UCSD-AML1 (cell line): ENCODE data around the gene IFITM1.
"Not testable (repeated sequence)": the region's sequence is repeated elsewhere in the genome, so short reads cannot be mapped to it uniquely, and the experiment has no call there.

ENCODE experiments used
- DNase-seq: peaks from one replicate; lab custom pipeline; 2025; ENCODE audit not compliant: unreplicated experiment; lab: John Stamatoyannopoulos, UW

The IFITM1 gene

GRCh38 chr11:325796-326591, 12.2 kb downstream of the IFITM1 start:
- no peak for DNase-seq

DNA sequence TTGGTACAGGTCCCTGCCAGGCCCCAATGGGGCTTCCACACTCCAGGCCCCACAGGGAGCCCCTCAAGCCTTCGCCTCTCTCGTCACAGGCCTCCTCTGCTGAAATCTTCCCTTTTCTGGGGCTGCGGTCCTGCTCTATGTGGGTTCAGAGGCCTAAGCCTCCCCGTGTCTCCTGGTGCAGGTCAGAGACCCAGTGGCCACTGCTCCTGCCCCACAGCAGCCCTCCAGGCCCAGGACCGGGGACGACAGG, 12.7 kb downstream of the IFITM1 start:
- DNase-seq: no peak

DNA sequence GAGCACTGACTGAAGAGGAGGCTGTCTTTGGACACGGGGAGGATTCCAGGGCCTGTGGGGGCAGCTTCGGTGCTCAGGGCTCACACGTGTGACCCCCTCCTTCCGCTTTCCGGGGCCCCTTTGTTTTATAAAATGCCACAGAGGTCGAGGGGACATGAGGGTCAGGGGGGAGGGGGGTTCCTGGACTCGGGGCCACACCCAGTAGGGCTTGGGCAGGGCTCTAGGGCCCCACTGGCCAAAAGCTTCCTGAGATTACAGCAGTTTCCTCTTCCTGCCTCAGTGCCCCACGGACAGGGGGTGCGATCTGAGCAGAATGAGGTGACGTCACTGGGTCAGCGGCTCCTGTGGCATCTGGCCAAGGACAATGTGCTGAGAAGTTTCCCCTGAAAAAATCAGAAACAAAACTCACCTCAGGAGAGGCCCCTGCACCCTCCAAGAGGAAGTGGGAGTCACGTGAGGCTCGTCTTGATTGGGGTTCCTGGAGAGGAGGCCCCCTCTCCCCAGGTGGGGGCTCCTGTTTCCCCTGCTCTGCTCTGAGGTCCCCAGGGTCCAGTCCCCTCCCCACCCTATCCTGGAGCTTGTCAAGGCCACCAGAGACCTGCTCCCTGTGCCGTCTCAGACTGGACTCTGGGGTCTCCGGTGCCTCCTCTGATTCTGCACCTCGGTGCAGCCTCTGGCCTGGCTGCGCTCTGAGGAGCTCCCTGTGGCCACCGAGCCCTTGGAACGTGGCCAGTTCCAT, 13.2 kb downstream of the IFITM1 start:
- peak; percentile 63 for DNase-seq

GRCh38 chr11:327581-327923, 13.7 kb downstream of the IFITM1 start:
- no peak for DNase-seq

- DNase-seq: no peak
Measured at GRCh38 chr11:328012-328411, 14.2 kb downstream of the IFITM1 start.

GRCh38 chr11:328516-329100, 14.8 kb downstream of the IFITM1 start:
- DNase-seq: not testable (repeated sequence)

- DNase-seq: no peak
Measured at GRCh38 chr11:329886-330253, 16.0 kb downstream of the IFITM1 start.

DNA sequence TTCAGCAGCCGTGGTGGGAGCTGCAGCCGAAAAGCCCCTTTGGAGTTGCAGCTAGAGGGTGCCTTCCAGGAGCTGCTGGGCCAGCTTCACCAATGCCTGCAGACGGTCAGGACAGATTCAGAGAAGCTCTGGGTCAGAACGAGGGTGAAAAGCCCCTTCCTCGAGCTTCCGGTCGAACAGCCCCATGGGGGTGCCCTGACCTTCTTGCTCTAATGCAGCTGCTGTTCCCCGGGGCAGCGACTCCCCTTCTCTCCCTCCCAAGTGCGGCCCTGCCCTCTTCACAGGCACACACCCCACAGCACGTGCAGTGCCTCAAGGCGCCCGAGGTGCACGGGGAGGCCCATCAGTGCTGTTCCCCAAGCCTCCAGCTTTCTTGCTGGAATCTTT, 16.5 kb downstream of the IFITM1 start:
- no peak for DNase-seq

- DNase-seq: no peak
Measured at GRCh38 chr11:330694-331357, 17.0 kb downstream of the IFITM1 start.

GRCh38 chr11:331358-332060, 17.7 kb downstream of the IFITM1 start:
- DNase-seq: no peak

DNA sequence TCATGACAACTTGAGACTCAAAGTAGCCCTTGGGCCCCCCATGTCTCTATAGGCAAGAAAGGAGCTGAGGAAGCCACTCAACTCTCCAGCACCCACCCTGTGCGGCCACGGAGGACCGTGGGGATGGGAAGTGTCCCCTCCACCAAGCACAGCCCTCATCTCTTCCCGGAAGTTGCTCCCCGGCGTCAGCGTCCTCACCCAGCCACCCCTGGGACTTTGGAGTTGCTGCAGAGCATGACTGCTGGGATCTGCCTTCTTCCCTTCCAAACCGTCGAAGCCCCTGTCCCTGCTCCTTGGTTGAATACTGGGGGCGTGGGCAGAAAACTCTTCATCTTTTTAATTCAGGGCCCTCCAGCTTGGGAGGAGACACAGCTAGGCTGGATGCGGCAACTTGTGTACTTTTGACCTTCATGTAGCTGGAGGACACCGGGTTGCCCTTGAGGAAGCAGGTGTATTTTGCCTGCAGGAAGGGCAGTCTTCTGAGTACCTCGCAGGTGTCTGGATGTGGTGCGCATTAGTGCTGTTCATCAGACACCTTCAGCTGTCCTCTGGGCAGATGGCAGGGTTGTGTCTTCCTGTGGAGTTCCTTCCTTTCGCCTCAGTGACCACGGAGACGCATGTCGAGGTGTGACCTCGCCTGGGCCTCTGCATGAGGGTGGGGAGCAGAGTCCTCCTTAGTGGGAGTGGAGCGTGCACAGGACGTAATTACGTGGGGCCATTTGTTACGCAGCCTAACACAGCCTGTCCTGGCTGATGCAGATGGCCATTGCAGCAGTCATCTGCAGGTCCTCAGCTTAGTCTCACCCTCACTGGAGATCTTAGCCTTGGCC, 19.0 kb downstream of the IFITM1 start:
- no peak for DNase-seq

DNA sequence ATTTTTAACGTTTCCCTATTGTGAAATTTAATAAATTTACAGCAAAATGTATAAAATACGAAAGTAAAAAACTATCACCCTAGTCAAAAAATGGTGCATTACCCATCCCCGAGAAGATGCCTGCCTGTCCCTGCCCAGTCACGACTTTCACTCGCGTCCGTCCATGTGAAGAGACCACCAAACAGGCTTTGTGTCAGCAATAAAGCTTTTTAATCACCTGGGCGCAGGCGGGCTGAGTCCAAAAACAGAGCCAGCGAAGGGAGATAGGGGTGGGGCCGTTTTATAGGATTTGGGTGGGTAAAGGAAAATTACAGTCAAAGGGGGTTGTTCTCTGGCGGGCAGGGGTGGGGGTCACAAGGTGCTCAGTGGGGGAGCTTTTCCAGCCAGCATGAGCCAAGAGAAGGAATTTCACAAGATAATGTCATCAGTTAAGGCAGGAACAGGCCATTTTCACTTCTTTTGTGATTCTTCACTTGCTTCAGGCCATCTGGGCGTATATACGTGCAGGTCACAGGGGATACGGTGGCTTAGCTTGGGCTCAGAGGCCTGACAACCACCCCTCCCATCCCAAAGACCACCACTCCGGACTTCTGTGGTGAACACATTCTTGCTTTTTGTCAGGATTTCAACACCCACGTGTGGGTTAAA, 19.9 kb downstream of the IFITM1 start:
- not testable (repeated sequence) for DNase-seq

DNA sequence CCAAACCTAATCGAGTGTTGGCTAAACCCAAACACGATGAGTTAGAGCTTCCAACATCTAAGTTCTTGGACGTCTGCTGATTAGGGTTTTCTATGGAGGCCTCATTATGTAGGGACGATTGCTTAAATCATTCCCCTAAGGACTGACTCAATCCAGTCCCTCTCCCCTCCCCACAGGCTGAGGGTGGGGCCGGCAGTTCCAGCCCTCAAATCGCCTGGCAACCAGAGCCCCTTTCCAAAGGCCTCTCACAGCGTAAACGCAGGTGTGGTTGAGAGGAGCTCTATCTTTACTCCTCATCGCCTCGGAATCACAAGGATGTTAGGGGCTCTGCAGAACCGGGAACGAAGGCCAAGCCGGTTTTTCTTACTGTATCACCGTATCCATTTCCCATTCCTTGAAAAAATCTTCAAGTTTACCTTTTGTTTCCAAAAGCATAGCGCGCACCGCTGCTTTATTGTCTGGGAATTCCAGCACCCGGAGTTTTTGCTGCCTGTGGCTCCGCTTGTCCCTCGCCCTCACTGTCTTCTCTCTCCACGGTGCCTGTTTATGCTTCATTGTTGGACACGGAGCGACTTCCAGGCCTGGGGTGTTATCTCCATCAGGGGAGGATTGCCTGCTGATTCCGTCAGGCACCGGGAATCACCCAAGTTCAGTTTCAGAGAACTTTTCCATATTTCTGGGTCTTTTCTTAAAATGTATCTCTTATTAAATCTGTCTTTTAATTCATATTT, 20.6 kb downstream of the IFITM1 start:
- DNase-seq: no peak

- peak; percentile 41 for DNase-seq
Measured at GRCh38 chr11:335779-336658, 22.2 kb downstream of the IFITM1 start.

DNA sequence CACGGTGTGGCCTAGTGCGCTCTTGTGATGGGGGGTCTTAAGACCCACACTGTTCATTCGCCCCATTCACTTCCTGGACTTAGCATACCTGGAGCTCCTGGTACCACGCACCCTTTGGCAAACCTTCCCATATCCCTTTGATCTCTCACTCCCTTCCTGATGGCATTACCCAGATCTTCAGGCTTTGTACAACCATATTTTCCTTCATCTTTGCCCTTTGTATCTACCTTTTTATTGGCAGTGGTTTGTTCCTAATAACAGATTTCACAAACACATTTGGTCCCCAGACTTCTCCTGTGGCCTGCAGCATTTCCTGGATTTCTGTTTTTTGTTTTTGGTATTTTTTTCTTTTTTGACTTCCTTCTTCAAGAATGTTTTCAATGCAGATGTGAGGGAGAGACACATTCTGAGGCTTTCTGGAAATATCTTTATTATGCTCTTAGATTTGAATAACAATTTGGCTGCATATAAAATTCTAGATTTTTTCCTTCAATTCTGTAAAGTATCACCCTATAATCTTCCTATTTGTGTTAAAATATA, 22.9 kb downstream of the IFITM1 start:
- DNase-seq: no peak

GRCh38 chr11:337711-338110, 23.9 kb downstream of the IFITM1 start:
- DNase-seq: no peak

DNA sequence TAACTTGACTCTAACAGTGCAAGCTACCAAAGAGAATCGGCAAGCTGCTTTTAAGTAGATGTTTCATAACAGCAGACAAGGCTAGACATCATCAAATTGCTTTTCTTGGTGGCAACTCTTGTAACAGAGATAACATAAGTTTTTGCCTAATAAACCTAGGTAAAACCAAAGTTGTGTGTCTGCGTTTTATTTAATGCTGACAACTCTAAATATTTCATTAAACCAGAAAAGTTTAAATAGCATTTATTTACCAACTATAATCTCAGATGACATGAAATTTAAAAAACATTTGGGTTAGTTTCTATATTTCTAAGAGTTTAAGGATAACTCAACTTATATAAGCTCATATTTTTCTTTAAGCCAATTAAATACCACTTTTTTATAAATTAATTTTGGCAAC, 26.1 kb downstream of the IFITM1 start:
- DNase-seq: no peak
